HPDE6-E6E7 (cell line): ENCODE measurements around the gene P2RY1.
"Not testable (repeated sequence)": the region's sequence is repeated elsewhere in the genome, so short reads cannot be mapped to it uniquely, and the experiment has no call there.

ENCODE experiments used
- DNase-seq: peaks from one replicate; pipeline ENCODE4 v3.0.0; 2011; ENCODE audit warnings: missing footprints; ENCODE audit errors: extremely low spot score

Gene P2RY1

GRCh38 chr3:152839511-152839910 lies 4.6 kb downstream of the P2RY1 start:
- no peak for DNase-seq

DNA sequence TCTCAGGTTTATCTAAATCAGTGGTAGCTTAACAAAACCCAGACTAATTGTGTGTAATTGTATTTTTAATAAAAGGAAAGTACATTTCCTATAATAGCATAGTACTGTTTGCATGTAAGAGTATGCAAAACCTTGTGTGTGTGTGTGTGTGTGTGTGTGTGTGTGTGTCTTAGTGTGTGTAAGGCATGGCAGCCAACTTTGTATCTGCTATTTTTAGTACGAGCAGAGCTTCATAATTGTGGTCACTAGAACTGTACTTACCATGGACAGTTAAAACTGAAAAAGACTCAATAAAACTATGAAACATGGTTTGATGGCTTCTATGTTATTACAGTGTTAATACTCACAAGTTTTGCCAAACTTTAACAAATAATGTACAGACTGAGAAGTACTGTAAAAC lies 6.2 kb downstream of the P2RY1 start:
- DNase-seq: no peak

DNA sequence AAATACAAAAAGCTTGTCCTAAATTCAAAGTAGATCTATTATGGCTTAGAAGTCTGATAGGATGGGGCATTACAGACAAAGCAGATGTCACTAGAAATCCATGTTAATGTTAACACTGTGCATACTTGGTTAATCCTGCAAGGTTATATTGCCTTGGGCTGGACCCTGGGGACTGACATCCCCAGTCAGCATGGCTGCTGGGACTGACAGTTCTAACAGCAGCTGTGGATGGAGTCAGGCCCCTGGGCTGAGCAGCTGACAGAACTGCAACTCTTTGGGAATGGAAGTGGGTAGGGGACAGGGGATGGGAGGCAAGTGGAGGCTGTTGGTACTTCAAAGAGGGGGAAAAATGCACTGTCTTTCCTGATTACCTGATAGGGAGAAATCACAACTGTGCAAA lies 7.5 kb downstream of the P2RY1 start:
- DNase-seq: no peak

DNA sequence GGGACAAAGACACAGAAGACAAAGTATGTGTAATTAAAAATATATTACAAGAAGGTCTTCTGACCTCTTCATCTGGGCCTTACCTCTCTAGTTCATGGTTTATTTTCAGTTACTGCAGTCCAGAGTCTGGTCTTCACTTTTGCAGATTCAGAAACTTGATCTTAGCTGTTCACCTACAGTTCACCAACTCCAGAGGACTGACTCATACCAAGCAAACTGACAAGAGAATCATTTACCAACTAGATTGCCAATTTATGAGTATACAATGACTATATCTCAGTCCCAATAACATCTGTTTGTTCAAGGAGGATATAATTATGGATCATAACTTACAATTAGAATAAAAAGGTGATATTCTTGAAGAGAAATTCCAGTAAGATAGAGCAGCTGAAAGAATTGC lies 9.0 kb downstream of the P2RY1 start:
- peak; percentile 11 for DNase-seq

GRCh38 chr3:152846572-152847202 lies 11.8 kb downstream of the P2RY1 start:
- DNase-seq: not testable (repeated sequence)

DNA sequence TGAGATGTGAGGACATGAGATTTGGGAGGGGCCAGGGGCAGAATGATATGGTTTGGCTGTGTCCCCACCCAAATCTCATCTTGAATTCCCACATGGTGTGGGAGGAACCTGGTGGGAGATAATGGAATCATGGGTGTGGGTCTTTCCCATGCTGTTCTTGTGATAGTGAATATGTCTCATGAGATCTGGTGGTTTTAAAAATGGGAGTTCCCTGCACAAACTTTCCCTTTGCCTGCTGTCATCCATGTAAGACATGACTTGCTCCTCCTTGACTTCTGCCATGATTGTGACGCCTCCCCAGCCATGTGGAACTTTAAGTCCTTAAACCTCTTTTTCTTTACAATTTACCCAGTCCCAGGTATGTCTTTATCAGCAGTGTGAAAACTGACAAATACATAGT lies 12.7 kb downstream of the P2RY1 start:
- DNase-seq: not testable (repeated sequence)

DNA sequence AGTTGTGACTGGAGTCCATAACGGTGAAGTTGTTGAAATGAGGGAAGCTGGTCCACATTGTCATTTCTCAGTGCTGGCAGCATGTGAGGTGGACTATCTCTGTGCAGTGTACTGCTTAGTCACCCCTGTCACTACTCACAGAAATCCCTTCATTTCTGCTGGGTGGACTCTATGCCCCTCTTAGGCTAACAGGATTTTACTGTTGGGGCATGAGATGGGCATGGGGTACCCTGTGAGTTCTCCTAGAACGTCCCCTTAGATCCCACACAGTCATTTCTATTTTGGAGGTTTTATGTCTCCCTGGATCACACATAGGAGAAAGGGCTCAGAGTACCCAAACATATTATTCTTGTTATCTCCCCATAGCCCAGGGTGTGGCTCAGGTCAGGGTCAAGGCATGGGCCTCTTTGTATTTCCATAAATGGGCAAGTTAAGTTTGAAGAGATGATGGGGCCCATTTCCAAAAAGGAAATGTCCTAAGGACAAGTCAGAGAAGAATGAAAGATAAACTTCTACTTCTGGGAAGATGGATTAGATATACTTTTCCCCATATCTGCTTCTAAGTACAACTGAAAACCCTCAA lies 15.2 kb downstream of the P2RY1 start:
- DNase-seq: no peak

DNA sequence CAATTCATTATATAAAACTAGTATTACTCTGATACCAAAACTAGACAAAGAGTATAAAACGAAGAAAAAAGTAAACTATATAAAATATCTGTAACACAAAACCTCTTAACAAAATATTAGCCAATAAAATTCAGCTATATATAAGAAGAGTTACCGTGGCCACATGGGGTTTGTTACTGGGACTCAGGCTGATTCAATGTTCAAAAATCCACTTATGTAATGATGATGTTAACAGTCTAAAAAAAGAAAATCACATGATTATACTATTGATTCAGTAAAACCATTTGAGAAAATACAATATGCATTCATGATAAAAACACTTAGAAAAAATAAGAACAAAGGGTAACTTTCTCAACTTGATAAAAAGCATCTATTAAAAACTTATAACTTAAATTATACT lies 18.3 kb downstream of the P2RY1 start:
- peak; percentile 13 for DNase-seq

DNA sequence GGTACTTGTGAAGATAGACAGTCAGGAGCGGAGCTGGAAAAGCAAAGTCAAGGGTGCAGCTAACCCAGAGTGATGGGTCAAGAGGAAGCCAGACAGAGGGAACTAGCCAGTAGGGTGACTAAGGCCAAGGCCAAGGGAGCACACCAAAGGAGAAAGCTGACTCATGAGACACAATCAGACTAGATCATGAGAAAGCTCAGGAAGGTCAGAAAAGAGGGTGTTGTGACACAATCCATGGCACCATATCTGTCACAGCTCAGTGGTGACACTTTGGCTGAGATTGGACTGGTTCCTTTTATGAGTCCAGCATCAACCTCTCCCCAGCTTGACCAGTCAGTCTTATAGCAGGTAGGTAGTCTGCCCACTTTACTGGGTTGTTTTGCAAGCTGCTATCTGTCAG lies 22.2 kb downstream of the P2RY1 start:
- no peak for DNase-seq

- no peak for DNase-seq
Observed at GRCh38 chr3:152858170-152858800, 23.4 kb downstream of the P2RY1 start.

- DNase-seq: no peak
Observed at GRCh38 chr3:152860736-152861135, 25.8 kb downstream of the P2RY1 start.

DNA sequence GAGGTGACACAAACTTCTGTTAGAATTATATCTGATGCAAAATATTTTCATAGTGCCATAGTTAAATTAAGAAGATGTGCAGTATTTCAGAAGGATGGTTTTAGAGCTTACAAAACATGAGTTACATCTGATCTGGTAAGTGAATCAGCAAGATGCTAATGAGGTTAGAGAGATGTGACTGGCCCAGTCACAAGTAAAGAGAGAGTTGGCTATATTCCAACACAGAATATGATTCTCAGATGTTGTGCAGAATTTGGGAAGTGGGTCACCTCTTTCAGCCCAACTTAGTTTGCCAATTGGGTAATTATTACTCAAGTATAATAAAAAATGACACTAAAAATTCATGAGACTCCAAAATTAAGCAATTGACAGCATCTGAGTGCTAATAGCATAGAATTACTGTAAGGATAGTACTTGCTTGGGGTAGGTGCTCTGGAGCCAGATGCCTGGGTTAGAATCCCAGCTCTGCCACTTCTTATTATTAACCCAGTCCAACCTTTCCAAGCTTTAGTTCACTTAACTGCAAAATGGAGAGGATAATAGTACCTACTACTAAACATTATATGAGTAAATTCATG lies 30.8 kb downstream of the P2RY1 start:
- no peak for DNase-seq

GRCh38 chr3:152870027-152870426 lies 35.1 kb downstream of the P2RY1 start:
- DNase-seq: peak; percentile 58

- DNase-seq: not testable (repeated sequence)
Observed at GRCh38 chr3:152873314-152873713, 38.4 kb downstream of the P2RY1 start.

DNA sequence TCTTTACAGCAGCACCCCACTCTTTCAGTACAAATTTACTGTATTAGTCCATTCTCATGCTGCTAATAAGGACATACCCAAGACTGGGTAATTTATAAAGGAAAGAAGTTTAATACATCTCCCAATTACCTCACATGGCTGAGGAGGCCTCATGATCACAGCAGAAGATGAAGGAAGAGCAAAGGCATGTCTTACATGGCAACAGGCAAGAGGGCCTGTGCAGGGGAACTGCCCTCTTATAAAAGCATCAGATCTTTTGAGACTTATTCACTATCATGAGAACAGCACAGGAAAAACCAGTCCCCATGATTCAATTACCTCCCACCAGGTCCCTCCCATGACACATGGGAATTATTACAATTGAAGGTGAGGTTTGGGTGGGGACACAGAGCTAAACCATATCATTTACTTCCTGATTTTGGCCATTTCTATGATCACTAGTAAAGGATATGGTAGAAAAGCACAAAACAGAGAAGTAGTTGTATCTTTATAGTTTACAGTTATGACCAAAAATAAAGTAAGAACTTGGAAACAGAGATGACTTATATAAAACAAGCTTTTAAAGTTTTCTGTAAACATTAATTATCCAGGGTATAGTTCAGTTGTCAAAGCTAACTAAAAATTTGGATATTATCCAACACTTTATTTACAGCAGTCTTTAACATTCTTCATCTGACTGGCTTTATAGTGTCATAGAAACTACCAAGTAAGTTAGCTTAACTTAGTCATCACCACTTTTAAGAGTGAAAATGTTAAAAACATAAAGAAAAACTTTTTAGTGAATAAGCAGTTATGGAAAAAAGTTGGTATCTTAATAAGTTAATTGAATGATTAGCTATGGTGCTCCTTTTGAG lies 40.2 kb downstream of the P2RY1 start:
- DNase-seq: no peak

- DNase-seq: no peak
Observed at GRCh38 chr3:152879130-152879789, 44.3 kb downstream of the P2RY1 start.

DNA sequence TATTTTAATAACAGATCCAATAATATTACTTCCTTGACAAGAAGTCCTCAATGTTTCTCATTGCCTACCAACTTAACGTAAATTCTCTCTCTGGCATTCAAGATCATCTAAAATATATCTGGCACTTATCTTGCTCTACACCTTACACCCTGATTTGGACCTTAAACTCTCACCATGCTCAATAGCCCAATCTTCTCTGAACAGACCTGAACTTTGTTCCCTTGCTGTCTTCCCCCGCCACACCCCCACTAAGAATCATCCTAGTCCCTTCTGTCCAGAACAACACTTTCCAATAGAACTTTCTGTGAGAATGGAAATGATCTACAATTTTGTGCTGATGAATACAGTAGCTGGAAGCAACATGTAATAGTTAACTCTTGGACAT lies 44.9 kb downstream of the P2RY1 start:
- no peak for DNase-seq

DNA sequence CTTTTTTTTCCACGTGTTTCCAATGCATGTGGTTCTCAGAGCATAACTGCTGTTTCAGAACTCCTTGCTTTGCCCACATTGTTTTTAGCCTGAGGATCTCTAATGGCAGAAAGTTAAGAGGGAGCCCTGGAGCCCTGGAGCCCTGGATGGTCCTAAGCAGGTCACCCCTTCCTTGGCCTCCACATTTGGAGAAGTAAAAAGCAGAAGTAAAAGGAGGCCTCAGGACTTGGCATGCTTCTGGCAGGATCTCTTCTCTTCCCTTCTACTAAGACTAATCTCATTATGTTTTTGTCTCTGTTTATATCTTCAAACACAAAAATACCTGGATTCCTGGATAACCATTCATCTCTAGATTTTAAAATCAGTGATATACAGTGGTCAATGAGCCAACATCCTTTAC lies 50.1 kb downstream of the P2RY1 start:
- DNase-seq: no peak
